Left ventricle myocardium superior (tissue), 1 donor: ENCODE data around the gene HIF1A. TPM values are rescaled to one million over a fixed set of nuclear protein-coding genes. Genes with fewer than 3 reads are reported as not detected.
"Not testable (repeated sequence)": the region's sequence is repeated elsewhere in the genome, so short reads cannot be mapped to it uniquely, and the experiment has no call there.

Source experiments
- ATAC-seq: fragments of 200-7000 bp; cut with Tn5 transposase; one replicate; pipeline ENCODE4 v1.9.1; 2020; ENCODE audit warnings: mild to moderate bottlenecking, moderate library complexity
- DNase-seq: peaks from one replicate; pipeline ENCODE4 v3.0.0-alpha.2; 2020
- intact Hi-C: fragments of 100-400 bp; cut with micrococcal nuclease; formaldehyde crosslinking; loops from one replicate; pipeline ENCODE4 v1.11.0; 2022
- total RNA-seq: library from RNA; stranded (reverse); fragmentation: NEBNext Ultra II Directional; extraction: Animal tissue kit (Norgen Biotek cat#: 25700); gene quantifications from one replicate; pipeline ENCODE4 v1.2.1, GENCODE V29; 2021
- donor health status: DM: no; HTN: yes; CAD: no; lungs with severe emphysema.

Gene HIF1A
- total RNA-seq, 1 donor from 2014 or later, result 55.0 TPM

DNA sequence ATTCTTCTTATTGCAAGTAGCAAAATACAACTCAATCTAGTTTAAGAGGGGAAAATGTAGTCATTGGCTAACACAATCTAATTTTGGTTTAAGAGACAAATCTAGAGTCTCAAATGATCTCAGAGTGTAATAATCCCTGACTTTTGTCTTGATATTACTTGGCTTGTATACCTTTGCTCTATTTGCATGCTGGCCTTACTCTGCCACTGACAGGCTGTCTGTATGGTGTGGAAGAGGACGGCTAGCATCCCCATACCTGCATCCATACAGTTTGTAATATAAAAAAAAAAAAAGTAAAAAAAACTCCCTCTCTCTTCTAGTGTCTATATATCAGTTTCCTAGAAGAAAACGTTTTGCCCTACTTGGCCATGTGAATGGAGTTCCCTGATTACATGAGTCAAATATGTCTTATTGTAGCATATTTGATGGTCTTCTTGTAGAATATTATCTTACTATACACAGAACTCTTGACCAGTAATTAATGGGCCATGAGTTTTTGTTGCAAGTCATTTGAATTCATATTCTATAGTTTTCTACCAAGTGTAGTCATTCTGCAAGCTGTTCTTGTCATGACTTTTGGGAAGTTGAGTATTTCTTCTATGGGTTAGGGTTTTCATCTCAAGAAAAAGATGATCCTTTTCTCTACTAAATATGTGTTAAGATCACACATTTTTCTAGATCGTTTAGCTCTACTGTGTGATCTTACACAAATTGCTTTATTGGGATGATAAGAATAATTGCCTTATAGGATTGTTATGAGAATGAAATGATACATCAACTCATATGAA is 8.2 kb downstream of the HIF1A start:
- no peak for ATAC-seq
- DNase-seq, result no peak
- intact Hi-C loops, result no loop called here

DNA sequence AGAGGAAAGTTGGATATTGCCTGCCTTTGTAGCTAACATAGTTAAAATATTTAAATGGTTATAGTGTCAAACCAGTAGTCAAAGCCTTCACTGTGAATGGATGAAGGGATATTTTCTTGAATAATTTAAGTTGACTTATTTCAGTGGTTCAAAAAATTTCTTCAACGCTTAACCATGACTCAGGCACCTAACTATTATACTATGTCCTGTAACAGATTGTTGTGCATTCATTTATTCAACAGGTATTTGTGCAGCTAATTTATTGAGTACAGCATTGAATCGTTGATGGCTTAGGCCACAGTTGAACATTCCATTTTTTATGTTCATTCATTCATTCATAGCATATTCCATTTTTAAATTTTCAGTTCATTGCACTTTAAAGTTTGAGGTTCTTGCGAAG is 9.2 kb downstream of the HIF1A start:
- intact Hi-C loops, result no loop called here
- ATAC-seq (no peak), DNase-seq (no peak)

DNA sequence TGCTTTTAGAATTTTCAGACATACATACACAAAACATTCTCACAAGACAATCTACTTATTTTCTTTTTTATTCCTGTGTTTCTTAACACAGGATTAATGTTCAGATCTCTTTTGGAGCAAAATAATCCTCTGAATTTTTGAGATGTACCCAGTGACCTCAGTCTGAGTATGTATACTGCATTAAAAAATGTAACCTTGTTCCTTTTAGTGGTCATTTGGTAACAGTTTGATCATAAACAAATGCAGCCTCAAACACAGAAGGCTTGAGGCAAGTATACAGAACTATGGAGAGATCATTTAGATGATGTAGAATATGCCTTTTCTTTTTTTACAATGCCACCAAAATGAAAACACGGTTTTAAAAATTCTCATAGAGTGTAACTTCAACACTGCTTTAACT is 9.7 kb downstream of the HIF1A start:
- intact Hi-C loops, result no loop called here
- ATAC-seq (no peak), DNase-seq (no peak)

DNA sequence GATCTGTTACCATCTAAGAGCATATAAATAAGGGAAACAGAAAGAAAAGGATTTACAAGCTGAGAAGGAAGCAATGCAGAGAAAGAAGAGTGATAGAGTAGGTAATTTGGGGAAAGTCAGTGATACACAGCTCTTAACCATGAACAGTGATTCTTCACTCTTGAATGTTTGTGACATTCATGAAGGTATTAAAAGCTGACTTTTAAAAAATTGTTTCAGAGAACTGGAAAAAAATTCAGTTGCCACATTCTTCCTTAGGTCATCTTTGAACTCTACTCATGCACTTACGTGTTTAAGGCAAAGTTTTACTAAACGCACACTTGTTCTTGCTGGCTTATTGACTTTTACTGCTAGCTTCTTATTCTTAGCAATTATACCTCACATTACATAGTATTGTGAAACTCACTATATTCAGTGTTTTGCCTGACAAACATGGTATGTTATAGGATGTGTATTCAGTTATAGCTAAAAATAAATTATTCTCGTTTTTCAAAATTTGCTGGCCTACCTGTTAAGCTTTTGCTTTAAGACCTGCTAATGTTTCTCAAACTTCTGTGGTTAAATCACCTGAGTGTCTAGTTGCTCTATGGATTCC is 10.9 kb downstream of the HIF1A start:
- intact Hi-C loops, result no loop called here
- DNase-seq, result no peak
- no peak for ATAC-seq

DNA sequence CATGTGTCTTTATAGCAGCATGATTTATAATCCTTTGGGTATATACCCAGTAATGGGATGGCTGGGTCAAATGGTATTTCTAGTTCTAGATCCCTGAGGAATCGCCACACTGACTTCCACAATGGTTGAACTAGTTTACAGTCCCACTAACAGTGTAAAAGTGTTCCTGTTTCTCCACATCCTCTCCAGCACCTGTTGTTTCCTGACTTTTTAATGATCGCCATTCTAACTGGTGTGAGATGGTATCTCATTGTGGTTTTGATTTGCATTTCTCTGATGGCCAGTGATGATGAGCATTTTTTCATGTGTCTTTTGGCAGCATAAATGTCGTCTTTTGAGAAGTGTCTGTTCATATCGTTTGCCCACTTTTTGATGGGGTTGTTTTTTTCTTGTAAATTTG is 12.5 kb downstream of the HIF1A start:
- DNase-seq, intact Hi-C loops, ATAC-seq: not testable (repeated sequence)

DNA sequence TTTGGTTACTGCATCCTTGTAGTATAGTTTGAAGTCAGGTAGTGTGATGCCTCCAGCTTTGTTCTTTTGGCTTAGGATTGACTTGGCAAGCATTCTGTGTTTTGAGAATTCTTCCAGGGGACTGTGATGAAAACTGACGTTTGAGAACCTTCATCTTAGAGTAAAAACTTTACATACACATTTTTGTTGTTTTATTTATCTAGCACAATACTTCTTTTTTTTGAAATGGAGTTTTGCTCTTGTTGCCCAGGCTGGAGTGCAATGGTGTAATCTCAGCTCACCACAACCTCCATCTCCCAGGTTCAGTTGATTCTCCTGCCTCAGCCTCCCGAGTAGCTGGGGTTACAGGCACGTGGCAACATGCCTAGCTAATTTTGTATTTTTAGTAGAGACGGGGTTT is 13.4 kb downstream of the HIF1A start:
- DNase-seq, intact Hi-C loops, ATAC-seq: not testable (repeated sequence)

DNA sequence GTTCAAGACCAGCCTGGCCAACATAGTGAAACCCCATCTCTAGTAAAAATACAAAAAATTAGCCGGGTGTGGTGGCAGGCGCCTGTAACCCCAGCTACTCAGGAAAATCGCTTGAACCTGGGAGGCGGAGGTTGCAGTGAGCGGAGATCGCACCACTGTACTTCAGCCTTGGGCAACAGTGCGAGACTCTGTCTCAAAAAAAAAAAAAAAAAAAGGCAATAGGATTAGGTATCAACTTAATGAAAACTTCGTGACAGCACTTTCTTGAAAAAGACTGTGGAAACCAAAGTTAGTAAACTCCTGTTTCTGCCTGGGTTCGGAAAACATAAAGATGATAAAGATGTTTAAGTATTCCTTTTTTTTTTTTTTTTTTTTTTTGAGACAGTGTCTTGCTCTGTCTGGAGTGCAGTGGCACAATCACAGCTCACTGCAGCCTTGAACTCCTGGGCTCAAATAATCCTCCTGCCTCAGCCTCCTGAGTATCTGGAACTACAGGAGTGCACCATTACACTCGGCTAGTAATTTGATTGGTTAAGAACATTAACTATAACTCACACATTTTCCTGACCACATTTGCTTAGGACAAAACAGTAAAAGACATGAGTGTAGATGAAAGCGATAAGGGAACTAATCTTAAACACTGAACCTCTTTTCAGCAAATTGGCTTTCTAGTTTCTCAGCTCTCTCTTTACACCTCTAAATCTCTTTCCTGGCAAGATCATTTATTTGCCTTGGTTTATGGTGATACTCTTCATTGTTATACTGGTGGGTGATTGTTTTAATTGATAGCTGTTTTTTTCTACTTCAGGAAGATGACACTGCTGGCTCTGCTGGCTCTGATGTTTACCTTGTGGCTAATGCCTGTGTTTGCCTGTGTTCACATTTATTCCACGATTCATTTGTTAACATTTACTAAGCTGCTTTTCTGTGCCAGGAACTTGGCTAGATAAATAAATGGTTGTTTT is 15.8 kb downstream of the HIF1A start:
- intact Hi-C loops, result no loop called here
- DNase-seq (no peak), ATAC-seq (no peak)

DNA sequence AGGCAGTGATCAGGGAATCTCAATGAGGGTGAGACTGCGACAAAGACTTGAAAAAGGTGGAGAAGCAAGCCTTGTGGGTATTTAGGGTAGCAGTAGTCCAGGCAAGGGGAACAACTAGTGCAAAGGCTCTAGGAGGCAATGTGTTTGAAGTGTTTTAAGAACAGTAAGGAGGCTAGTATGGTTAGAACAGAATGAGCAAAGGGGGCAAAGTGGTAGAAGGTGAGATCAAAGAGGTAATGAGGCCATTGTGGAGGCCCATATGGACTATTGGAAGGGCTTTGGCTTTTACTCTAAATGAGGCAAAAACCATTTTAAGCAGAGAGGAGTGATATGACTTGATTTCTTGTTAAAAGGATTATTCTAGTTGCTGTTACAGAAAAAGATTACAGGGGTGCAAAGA is 16.8 kb downstream of the HIF1A start:
- intact Hi-C loops, result no loop called here
- DNase-seq (no peak), ATAC-seq (no peak)

DNA sequence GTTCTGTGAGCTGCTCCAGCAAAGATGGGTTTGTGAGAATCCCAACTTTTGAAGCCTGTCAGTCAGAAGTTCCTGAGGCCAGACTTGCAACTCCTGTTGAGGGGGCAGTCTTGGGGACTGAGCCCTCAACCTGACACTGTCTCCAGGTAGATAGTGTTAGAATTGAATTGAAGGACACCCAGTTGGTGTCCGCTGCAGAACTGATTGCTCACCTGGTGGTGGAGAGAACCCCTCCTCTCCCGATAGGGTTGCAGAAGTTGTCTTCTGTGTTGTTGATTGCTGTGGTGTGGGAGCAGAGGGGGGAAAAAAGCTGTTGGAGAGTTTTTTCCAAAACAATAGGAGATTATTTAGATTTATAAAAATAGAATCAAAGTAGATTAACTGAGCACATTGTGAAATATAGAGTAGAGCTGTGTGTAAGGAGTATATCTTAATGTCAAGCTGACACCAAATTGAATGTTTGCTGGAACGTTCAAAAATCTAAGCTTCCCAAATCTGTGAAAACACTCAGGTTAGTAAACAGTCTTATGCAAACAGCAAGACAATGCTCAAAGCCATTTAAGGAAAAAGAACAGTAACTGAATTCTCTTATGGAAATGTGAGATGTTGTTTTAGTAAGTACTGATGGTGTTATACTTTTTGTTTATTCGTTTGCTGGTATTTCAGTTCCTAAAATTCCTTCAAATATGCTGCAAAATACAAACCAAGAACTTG is 18.6 kb downstream of the HIF1A start:
- no peak for ATAC-seq
- DNase-seq, result no peak
- intact Hi-C loops, result no loop called here

DNA sequence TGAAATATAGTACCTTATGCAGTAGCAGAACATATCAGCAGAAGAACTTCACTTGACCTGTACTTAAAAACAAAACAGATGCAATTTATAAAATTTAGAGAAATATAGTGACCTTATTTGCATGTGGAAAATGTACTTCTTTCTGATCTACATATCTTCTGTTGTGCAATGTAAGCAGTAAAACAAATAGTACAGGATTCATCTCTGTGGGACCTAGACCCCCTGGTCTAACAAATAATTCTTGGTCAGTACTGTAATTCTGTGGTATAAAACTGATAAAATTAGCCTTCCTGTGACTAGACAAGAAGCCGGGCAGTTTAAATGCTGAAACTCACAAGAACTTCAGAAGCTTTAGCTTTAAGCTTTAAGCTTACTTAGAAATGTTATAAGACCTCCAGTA is 21.6 kb downstream of the HIF1A start:
- ATAC-seq, result no peak
- no peak for DNase-seq
- intact Hi-C loops, result no loop called here

DNA sequence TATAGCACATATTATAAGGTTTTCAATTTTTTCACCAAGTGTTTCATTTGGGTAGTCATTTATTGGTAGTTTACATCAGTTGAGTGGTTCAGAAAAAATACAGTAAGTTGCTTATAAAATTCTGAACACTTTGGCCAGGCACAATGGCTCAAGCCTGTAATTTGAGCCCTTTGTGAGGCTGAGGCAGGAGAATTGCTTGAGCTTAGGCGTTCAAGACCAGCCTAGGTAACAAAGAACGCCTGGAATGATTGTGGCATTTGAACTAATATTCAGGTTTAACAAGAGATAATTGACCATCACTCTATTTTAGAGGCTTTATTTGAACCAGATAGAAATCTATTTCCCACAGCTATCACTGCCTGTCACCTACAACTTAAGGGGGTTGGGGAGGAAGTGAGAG is 22.7 kb downstream of the HIF1A start:
- no peak for ATAC-seq
- intact Hi-C loops, result no loop called here

DNA sequence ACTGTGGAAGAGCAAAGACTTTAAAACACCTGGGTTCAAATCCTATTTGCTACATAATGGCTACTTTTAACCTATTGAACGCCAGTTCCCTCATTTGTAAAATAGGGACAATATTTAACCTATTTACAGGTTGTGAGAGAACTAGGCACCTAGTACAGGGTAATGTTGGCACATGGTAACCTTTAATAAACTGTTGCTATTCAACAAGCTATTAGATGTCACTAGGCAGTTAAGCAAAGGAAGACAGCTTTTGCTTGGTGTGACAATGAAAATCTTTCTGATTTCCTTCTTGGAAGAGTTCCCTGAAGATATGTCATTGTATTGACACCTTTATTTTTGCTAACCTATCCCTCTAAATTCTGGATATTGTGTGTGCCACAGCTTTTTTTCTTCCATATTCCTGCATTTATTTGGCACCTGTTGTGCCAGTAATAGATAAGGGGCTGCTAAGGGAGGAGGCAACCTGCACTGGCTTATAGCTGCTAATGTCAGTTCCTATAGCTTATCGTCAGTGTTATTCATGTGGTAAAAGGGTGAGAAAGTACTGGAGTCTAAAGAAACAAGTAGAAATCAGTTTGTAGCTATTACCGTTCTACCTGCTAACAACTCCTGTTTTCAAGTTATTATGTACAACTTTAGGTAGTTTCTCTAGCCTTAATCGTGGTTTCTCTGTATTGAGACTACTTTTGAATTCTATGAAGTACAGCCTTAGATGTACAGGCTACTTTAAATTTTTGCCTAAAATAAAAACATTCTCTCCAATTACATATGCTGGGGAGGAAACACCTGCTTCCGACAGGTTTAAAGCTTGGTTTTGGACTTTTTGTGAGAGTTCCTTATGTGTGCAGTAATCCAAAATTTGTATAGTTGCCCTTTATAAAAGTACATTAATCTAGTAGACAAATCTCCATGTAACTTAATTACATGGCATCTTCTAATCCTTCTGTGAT is 24.3 kb downstream of the HIF1A start:
- intact Hi-C loops, result no loop called here
- ATAC-seq (peak; percentile 48), DNase-seq (no peak)

More for the DNA sequence above, 22.7 kb downstream of the HIF1A start:
- no peak for DNase-seq

DNA sequence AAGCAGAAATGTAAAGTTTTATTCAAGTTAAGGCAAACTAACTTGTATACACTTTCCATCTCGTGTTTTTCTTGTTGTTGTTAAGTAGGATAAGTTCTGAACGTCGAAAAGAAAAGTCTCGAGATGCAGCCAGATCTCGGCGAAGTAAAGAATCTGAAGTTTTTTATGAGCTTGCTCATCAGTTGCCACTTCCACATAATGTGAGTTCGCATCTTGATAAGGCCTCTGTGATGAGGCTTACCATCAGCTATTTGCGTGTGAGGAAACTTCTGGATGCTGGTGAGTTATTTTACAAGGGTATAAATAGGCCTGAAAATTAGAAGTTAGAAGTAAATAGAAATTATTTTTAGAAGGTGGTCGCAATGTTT is 25.0 kb downstream of the HIF1A start:
- intact Hi-C loops, result no loop called here
- DNase-seq (no peak), ATAC-seq (no peak)

DNA sequence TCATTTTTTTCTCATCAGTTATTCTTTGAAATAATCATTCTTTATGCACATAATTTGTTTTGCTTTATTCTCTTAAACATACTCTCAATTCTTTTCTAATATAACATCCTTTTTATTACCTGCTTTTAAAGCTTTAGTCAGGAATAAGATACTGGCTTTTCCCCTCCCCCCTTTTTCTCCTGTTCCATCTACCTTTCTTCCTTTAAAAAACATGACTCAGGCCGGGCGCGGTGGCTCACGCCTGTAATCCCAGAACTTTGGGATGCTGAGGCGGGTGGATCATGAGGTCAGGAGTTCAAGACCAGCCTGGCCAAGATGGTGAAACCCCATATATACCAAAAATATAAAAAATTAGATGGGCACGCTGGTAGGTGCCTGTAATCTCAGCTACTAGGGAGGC is 25.4 kb downstream of the HIF1A start:
- intact Hi-C loops, result no loop called here
- no peak for DNase-seq
- no peak for ATAC-seq

DNA sequence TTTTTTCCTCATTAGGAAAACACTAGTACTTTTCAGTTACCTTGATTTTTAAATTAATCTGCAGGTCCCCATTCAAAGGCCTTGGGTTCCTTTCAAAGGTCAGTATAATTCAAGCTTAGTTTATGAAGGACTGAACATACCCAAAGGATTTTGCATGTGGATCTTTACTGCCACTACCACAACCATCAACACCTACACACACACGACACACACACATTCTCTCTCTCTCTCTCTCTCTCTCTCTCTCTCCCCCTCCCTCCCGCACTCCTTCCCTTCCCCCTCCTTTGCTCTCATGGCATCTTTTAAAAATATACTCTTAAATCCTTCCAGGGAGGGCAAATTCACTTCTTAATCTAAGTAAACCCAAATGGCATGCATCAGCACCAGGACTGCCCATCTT is 28.8 kb downstream of the HIF1A start:
- ATAC-seq (peak; percentile 27), DNase-seq (no peak)
- intact Hi-C loops, result no loop called here

DNA sequence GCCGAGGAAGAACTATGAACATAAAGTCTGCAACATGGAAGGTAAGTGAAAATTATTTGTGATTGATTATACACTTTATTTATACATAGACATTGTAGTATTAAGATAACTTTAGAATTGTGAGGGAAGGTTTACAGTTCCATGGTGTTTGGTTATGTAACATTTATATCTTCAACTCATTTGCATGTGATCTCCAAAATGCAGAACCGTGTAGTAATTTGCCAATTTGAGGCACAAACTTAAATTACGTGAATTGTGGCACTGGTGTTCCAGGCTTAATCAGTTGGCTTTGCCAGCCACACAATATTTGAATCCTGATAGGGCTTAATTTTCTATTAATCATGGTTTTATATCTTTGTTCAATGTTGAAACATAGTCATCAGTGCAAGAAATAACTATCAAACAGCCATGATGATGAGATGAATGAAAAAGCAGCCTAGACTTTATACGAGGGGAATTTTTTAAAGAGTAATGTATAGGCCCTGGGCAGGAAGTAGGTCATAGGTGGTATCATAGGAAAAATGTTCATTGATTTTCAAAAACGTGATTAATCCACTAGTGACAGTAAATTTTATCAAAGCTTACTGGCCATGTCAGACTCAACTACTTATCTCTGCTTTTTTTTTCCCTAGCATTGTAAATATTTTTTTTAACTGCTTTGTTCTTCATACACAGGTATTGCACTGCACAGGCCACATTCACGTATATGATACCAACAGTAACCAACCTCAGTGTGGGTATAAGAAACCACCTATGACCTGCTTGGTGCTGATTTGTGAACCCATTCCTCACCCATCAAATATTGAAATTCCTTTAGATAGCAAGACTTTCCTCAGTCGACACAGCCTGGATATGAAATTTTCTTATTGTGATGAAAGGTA is 31.7 kb downstream of the HIF1A start:
- intact Hi-C loops, result no loop called here
- no peak for DNase-seq
- ATAC-seq, result no peak

DNA sequence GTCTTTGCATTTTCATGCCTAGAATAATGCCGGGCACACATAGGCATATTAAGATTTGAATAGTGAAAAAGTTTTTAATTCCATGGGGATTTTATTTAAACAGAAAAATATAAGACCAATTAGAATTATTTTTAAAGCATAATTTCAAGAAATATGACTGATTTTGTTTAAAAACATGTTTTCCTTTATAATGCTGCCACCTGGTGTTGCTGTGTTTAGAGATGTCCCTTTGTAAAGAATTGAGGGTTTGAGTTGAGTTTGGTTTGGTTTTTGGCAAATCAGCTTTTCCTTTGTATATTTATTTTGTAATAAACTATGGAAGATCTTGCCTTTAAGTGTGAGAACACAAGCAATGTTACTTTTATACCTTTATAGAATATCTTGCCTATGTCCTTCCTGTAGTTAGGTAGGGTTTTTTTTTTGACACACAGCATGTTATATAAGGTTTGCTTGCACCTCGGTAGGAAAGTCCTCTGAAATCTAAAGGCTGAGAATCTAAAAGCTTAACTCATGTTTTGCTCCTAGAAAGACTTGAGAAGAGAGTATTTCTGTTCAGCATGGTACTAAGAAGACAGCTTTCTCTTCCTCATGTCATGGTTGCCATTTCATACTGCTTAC is 35.6 kb downstream of the HIF1A start:
- no peak for DNase-seq
- intact Hi-C loops, result loop anchor here (5.0 kb wide), 1 partner anchor 269 kb away; no protein-coding TSS in a partner anchor
- no peak for ATAC-seq
